CD4-positive, alpha-beta T cell treated with Interleukin-4 for 1 hour (primary cell): ENCODE measurements around the gene PIP5K1B.
"Not testable (repeated sequence)": the region's sequence is repeated elsewhere in the genome, so short reads cannot be mapped to it uniquely, and the experiment has no call there.

ENCODE experiments used
- DNase-seq, 2 donors: peaks; one replicate each; pipeline ENCODE4 v3.0.0-alpha.2; 2020 to 2022

PIP5K1B gene

GRCh38 chr9:68704814-68705530 lies at the start of gene PIP5K1B:
PIP5K1B (plus strand) TSS chr9:68705240; CDS start chr9:68822615, 117,375 bp downstream.
- peak; percentile 11 to 74 for DNase-seq

DNA sequence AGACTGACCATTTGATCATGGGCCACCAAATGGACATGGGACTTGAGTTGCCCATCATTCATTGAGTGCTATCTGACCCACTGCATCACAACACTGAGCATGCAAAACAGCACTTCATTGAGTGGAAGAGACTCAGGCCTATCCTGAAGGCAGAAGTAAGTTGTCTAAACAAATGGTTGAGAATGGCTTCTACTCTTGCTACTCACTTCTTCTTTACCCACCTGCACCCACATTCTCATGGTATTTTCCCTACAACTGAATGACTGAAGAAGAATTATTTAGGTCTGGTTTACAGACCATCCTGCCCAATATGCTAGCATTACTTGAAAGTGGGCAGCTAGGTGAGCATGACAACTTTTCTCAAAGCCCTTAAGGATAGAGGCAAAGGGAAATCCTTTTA lies 41.0 kb upstream of the PIP5K1B start:
- no peak for DNase-seq

- DNase-seq, result no peak
Measured at GRCh38 chr9:68668127-68668526, 36.9 kb upstream of the PIP5K1B start.

DNA sequence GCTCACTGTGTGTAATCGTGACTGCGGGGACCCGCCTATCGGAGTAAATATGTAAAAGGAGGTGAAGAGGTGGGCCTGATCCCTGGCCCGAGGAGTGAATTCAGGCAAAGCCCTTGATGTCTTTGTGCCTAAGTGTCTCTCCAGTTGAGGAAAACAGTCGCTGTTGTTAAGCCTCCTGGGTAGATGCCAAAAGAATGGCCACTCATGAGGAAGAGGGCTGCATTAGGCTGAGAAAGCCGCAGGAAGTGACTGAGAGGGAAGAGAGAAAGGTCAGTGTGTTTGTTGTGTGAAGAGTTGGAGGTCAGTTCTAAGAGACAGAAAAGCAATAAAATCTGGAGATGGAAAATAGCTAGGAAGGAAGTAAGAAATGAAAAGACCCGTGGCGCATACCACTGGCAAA lies 35.8 kb upstream of the PIP5K1B start:
- no peak for DNase-seq

GRCh38 chr9:68672215-68672614 lies 32.8 kb upstream of the PIP5K1B start:
- no peak for DNase-seq

DNA sequence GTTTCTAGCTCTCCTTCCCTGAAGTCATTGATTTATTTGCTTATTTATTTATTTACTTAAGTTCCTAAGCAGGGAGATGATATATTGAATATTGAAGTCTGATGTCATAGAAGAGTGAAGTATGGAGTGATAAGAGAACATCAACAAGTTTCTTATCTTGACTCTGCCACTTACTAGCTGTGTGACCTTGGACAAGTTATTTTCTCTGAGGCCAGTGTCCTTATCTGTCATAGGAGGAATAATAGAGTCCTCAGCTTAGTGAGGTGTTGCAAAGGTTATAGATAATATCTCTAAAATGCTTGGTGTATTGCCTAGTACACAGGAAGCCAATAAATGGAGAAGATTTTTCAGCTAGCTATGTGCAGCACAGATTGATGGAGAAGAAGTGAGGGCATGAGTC lies 32.4 kb upstream of the PIP5K1B start:
- DNase-seq, result no peak

GRCh38 chr9:68678430-68678829 lies 26.6 kb upstream of the PIP5K1B start:
- no peak for DNase-seq

DNA sequence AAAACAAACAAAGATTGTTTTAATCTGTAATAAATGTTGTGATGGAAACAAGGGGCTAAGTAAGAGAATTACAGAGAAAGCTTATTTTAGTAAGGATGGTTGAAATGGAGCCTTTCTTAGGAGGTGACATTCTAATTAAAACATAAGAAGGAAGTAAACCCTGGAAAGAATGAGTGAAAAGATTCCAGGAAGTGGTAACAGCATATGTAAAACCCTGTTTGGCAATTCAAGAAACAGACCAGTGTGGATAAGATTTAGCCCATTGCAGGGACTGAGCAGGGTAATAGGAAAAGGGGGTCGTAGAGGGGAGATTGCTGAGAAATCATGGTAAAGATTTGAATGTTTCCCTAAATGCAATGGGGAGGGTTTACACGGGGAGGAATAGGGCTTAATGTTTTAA lies 21.6 kb upstream of the PIP5K1B start:
- no peak for DNase-seq

DNA sequence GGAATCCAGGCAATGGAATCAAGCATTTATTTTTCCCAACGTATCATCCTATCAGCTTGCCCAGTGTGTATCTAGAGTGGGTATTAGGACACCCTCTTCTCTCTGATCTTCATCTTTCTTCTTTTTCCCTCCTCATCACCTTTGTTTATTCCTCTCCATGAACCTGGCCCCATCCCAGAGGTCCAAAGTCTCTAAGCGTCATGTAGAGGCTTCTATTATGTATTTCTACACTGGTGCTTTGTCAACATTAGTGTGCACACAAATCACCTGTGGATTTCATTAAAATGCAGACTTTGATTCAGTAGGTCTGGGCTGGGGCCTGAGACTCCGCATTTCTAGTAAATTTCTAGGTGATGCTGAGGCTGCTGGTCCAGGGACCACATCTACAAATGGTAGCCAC lies 19.8 kb upstream of the PIP5K1B start:
- DNase-seq, result no peak

DNA sequence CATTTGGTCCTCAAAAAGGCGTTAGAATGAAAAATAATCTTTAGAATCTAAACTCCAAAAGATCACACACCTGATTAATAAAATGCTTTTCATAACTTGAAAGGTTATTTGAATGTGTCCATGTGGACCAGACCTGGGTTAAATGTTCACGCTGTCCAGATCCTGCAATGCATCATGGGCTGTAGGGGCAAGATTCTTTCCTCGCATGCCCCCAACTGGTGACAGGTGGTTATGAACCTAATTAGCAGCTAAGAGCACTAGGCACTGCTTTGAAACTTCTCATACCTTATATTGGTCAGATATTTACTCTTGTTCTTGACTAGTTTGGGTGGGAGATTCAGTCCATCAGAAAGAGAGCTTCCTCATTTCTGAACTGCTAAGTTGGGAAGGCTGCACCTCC lies 19.3 kb upstream of the PIP5K1B start:
- peak in 1 of 2 donors; percentile 55 for DNase-seq

DNA sequence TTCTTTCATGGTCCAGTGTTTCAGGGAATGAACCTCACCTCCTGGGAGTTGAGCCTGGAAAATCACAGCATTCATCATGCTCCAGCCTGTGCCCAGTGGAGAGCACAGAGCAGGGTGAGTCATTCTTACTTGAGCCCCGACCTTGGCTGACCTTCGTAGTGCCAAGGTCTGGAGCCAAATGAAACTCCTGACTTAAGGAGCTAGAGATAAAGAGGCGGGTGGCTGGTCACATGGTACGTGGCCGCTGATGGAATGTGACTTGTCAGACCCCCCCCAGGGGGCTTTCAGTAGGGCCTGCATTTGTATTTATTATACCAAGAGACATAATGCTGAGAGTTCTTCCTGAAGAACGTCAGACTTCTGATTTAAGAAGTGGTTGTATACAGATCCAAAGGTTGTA lies 15.0 kb upstream of the PIP5K1B start:
- DNase-seq, result no peak

- no peak for DNase-seq
Measured at GRCh38 chr9:68692519-68692918, 12.5 kb upstream of the PIP5K1B start.

GRCh38 chr9:68694125-68694524 lies 10.9 kb upstream of the PIP5K1B start:
- no peak for DNase-seq

DNA sequence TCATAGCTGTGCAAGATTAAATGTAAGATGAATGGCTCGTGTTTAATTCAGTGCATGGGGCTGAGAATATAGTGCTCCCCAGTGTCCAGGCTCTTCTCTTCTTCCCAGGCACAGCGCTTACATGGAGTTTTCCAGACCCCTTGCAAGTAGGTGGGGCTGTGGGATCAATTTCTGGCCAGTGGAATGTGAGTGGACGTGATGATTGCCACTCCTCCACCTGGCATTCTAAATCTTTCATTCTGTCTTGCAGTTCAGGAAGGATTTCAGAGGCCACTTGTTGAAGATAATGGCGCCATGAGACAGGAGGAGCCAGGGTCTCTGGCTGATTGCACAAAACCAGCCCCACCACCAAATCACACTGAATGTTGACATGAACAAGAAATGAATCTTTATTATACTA lies 7.2 kb upstream of the PIP5K1B start:
- no peak for DNase-seq

DNA sequence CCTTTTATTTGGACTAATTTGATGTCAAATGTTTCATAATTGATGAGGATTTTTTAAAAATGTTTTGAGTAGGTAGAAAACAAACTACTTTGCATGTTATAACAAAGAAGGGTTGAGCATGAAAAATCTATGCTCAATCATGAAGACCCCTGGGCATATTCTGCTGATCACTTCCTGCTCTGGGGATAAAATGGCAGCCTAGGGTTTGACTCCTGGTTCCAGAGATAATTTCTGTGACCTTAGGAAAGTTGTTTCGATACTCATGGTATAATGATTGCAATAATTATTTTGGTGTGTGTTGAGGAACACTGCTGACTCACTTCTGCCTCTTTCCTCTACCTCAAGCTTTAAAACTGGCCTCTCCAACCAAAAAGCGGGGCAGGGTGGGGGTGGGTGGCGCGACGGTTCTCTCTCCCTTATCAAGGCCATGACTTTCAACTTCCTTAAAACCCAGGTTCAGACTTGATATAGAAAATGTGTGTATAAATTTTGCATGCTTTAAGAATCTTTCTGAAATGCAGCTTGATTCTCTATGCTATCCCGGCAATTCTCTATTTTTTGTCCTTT lies 6.0 kb upstream of the PIP5K1B start:
- DNase-seq, result no peak

- DNase-seq, result not testable (repeated sequence)
Measured at GRCh38 chr9:68699625-68700024, 5.4 kb upstream of the PIP5K1B start.

GRCh38 chr9:68702493-68702892 lies 2.5 kb upstream of the PIP5K1B start:
- DNase-seq, result no peak

DNA sequence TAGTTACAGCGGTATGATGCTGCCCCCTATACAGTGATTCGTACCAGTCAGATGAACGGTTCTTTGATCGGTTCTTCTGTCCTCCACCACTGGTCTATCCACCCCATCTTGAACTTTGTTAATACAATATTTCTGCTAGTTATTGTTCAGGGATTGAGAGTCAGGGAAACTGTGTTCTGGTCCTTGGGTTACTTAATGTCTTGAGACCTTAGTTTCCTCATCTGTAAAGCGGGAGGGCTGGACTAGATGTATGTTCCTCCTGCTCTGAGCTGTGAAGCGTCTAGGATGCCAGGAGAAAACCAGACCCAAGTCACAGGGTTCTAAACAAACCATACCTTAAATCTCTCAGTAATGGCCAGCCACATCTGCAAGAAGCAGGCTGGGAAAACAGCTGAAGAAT lies 1.4 kb upstream of the PIP5K1B start:
- no peak for DNase-seq

DNA sequence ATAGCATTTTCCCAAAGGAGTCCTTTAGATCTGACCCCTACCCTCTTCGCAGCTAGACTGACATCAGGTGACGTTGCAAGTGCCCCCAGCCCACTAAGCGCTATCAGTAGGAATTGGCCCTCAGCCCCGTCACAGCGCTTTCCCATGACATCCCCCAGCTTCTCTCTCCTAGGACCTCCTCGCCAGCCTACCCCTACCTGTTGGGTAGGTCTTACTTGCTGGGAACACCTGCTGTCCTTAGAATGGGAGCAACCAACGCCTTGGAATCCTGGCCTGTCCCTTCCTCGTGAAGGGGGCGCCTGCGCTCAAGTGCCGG lies 584 bp upstream of the PIP5K1B start:
- no peak for DNase-seq

GRCh38 chr9:68705531-68706362 lies 707 bp downstream of the PIP5K1B start:
- DNase-seq, result peak in 1 of 2 donors; percentile 32

- DNase-seq, result no peak
Measured at GRCh38 chr9:68706363-68707201, 1.5 kb downstream of the PIP5K1B start.

DNA sequence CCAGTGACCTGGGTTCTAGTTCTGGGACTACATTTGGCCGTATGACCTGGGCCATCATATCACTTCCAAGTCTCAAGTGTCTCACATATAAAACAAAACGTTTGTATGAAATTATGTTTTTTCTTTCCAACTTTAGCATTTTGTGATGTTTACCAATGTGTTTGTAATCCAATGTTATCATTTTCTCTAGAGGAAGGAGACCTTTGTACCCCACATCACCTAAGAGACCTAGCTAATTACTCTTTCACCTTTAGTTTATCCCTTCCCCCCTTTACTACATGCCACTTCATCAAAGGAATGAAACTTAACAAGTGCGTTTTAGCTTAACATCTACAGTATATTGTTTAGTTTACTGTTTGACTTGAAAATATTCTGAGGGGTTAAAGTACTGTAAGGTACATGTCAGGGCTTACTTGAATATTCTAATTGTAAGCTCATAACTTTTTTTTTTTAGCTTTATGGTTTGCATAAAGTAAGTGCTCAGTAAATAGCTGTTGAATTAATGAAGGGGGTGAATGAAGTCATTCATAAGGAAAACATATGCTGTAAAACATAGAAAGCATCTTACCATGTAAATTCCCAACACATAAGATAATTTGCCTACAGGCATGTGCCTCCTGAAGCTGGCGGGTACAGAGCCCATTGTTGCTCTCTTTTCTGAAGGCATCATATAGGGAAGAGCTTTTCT lies 2.9 kb downstream of the PIP5K1B start:
- no peak for DNase-seq

GRCh38 chr9:68708513-68708912 lies 3.5 kb downstream of the PIP5K1B start:
- DNase-seq, result no peak
